PC-3 (cell line): ENCODE results near the gene DCDC1.

Experiments used
- CTCF ChIP-seq: fragments of 300-600 bp; sonication (generic); conservative IDR thresholded peaks from 2 replicates; pipeline ENCODE4 v1.5.1; 2017; ENCODE audit warnings: antibody characterized with exemption, low read depth, mild to moderate bottlenecking, low read length
- EZH2 ChIP-seq: fragments of 300-600 bp; sonication (generic); IDR thresholded peaks from one replicate; pipeline ENCODE4 v1.6.1; 2017; ENCODE audit warnings: antibody characterized with exemption, mild to moderate bottlenecking, low read length; ENCODE audit not compliant: unreplicated experiment

- peak; percentile 62 for TF ChIP-seq CTCF
- TF ChIP-seq EZH2 = no peak
Observed at GRCh38 chr11:31233425-31233824, 136.1 kb downstream of the DCDC1 start.
